SKM-1 (cell line): ENCODE measurements around the gene CSNK1G2.

Experiments
- DNase-seq: peaks from one replicate; lab custom pipeline; 2025; ENCODE audit not compliant: unreplicated experiment; lab: John Stamatoyannopoulos, UW

Gene CSNK1G2

GRCh38 chr19:1962674-1963073 is 21.7 kb downstream of the CSNK1G2 start:
- DNase-seq, result no peak

- no peak for DNase-seq
Measured at GRCh38 chr19:1967087-1967608, 26.2 kb downstream of the CSNK1G2 start.

GRCh38 chr19:1968279-1969175 is 27.6 kb downstream of the CSNK1G2 start:
- DNase-seq, result no peak

- no peak for DNase-seq
Measured at GRCh38 chr19:1969176-1970002, 28.4 kb downstream of the CSNK1G2 start.

GRCh38 chr19:1970003-1970805 is 29.2 kb downstream of the CSNK1G2 start:
- no peak for DNase-seq

GRCh38 chr19:1970806-1971502 is 30.0 kb downstream of the CSNK1G2 start:
- DNase-seq, result no peak

GRCh38 chr19:1974381-1975161 is 33.6 kb downstream of the CSNK1G2 start:
- no peak for DNase-seq

GRCh38 chr19:1975162-1975480 is 34.1 kb downstream of the CSNK1G2 start:
- DNase-seq, result no peak

- no peak for DNase-seq
Measured at GRCh38 chr19:1977120-1977519, 36.1 kb downstream of the CSNK1G2 start.

- DNase-seq, result no peak
Measured at GRCh38 chr19:1978346-1978894, 37.4 kb downstream of the CSNK1G2 start.

- no peak for DNase-seq
Measured at GRCh38 chr19:1979017-1979416, 38.0 kb downstream of the CSNK1G2 start.

GRCh38 chr19:1979642-1980041 is 38.7 kb downstream of the CSNK1G2 start:
- no peak for DNase-seq

- DNase-seq, result no peak
Measured at GRCh38 chr19:1980091-1980808, 39.3 kb downstream of the CSNK1G2 start.

GRCh38 chr19:1980809-1981181 is 39.8 kb downstream of the CSNK1G2 start:
- no peak for DNase-seq

GRCh38 chr19:1981253-1981652 is 40.3 kb downstream of the CSNK1G2 start:
- no peak for DNase-seq

GRCh38 chr19:1984357-1984756 is 43.4 kb downstream of the CSNK1G2 start:
- no peak for DNase-seq

GRCh38 chr19:1985588-1986356 is 44.8 kb downstream of the CSNK1G2 start:
- DNase-seq, result no peak
